Measurements from ENCODE around the gene TRIM40. TPM values are rescaled to one million over a fixed set of nuclear protein-coding genes. Genes with fewer than 3 reads are reported as not detected.
A peak's percentile ranks its signal among the peaks of the same experiment; 100 is the strongest.
"Not testable (repeated sequence)": the region's sequence is repeated elsewhere in the genome, so short reads cannot be mapped to it uniquely, and the experiment has no call there.

The TRIM40 gene
- total RNA-seq, 1 donor from 2014 or later = not detected

GRCh38 chr6:30113003-30113759 lies 22.8 kb upstream of the TRIM40 start, which contains the start of gene TRIM31:
TSS of gene TRIM31 (minus strand) at chr6:30113090. CDS start at chr6:30112805, 285 bp downstream.
- ATAC-seq (peak; percentile 31), DNase-seq (ENCODE audit: low spot score) (no peak)

GRCh38 chr6:30113841-30114240 lies 22.1 kb upstream of the TRIM40 start:
- ATAC-seq = no peak

GRCh38 chr6:30116724-30117123 lies 19.2 kb upstream of the TRIM40 start:
- ATAC-seq = no peak
- no peak for DNase-seq (ENCODE audit: low spot score)

More at GRCh38 chr6:30113841-30114240, 22.1 kb upstream of the TRIM40 start:
- DNase-seq (ENCODE audit: low spot score) = no peak

- DNase-seq (ENCODE audit: low spot score); ATAC-seq: not testable (repeated sequence)
These were observed 17.2 kb upstream of the TRIM40 start for GRCh38 chr6:30118691-30119090.

- no peak for DNase-seq (ENCODE audit: low spot score)
- no peak for ATAC-seq
These were observed 14.2 kb upstream of the TRIM40 start for GRCh38 chr6:30121446-30122366.

GRCh38 chr6:30122515-30122914 lies 13.4 kb upstream of the TRIM40 start:
- ATAC-seq = no peak
- DNase-seq (ENCODE audit: low spot score) = no peak

GRCh38 chr6:30127238-30128093 lies 8.5 kb upstream of the TRIM40 start:
- DNase-seq (ENCODE audit: low spot score) (no peak), ATAC-seq (no peak)

- no peak for DNase-seq (ENCODE audit: low spot score)
- ATAC-seq = no peak
These were observed 6.4 kb upstream of the TRIM40 start for GRCh38 chr6:30129265-30130178.

- no peak for DNase-seq (ENCODE audit: low spot score)
- ATAC-seq = no peak
These were observed 5.7 kb upstream of the TRIM40 start for GRCh38 chr6:30130179-30130679.

- peak; percentile 99 for ATAC-seq
These were observed 4.8 kb upstream of the TRIM40 start for GRCh38 chr6:30130887-30131862.

GRCh38 chr6:30131947-30132497 lies 3.9 kb upstream of the TRIM40 start:
- ATAC-seq = no peak
- DNase-seq (ENCODE audit: low spot score) = no peak

More at GRCh38 chr6:30130887-30131862, 4.8 kb upstream of the TRIM40 start:
- peak; percentile 65 for DNase-seq (ENCODE audit: low spot score)

GRCh38 chr6:30135147-30135546 lies 793 bp upstream of the TRIM40 start:
- no peak for DNase-seq (ENCODE audit: low spot score)
- ATAC-seq = no peak

- ATAC-seq (no peak), DNase-seq (ENCODE audit: low spot score) (no peak)
These were observed 788 bp downstream of the TRIM40 start for GRCh38 chr6:30136570-30137286.

GRCh38 chr6:30140240-30140639 lies 4.3 kb downstream of the TRIM40 start:
- DNase-seq (ENCODE audit: low spot score); ATAC-seq: not testable (repeated sequence)

- no peak for ATAC-seq
These were observed 6.7 kb downstream of the TRIM40 start for GRCh38 chr6:30142665-30143064.

GRCh38 chr6:30143780-30144179 lies 7.8 kb downstream of the TRIM40 start:
- no peak for ATAC-seq
- DNase-seq (ENCODE audit: low spot score) = no peak

More at GRCh38 chr6:30142665-30143064, 6.7 kb downstream of the TRIM40 start:
- DNase-seq (ENCODE audit: low spot score) = no peak

- no peak for DNase-seq (ENCODE audit: low spot score)
- no peak for ATAC-seq
These were observed 8.9 kb downstream of the TRIM40 start for GRCh38 chr6:30144811-30145210.

All from left lobe of liver (tissue), 2 donors.